Activated CD4-positive, alpha-beta T cell treated with anti-CD3 and anti-CD28 coated beads for 48 hours (primary cell): ENCODE measurements around the gene HTRA2.

Experiments used
- DNase-seq: peaks from one replicate; pipeline ENCODE4 v3.0.0-alpha.2; 2020

Gene HTRA2

GRCh38 chr2:74501335-74502071 is 28.2 kb upstream of the HTRA2 start:
- DNase-seq, result no peak

DNA sequence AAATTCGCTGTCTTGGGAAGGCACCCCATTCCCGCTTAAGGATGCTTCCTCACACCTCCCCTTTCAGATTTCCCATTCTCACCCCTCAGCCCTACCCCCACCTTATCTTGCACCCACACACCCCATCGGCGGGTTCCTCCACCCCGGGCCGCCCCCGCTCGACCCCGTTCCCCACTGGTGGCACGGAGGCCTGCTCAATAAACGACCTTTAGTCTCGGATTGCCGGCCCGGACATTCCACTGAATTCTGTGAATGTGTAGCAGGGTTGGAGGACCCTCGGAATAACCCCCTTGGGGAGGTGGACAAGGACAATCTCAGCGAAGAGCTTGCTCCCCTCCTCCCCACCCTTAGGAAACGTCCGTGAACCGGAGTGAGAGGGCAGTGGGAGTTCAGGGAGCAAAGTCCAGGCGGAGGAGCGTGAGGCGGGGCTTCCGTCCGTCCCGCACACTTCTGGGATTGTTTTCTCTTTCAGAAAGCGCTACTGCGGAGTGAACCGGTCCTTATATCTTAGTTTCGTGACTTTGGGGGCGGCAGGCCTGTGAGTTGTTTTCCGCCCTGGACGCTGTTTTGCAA is 27.5 kb upstream of the HTRA2 start:
- no peak for DNase-seq

- DNase-seq, result peak; percentile 61
Observed at GRCh38 chr2:74502720-74503505, 26.8 kb upstream of the HTRA2 start.

GRCh38 chr2:74503506-74504475 is 25.9 kb upstream of the HTRA2 start:
- no peak for DNase-seq

DNA sequence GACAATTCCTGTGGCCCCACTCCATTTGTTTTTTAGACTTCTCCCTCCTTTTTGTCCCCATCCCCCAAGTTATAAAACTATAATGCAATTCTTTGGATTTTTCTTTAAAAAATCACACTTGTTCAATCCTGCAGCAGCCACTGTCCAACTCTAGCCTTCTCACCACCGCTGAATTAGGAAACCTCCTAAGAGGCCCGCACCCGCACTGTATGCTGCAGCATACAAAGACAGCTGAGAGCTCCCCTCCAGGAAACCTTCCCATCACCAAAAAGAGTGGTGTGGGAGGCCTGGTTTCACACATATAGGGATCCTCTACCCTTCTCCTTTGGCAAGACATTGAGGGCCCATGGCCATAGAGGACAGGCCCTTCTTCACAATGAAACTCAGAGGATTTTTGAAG is 25.1 kb upstream of the HTRA2 start:
- no peak for DNase-seq

- no peak for DNase-seq
Observed at GRCh38 chr2:74505448-74506246, 24.1 kb upstream of the HTRA2 start.

GRCh38 chr2:74507145-74507925 is 22.4 kb upstream of the HTRA2 start, which contains the start of gene PCGF1:
TSS of gene PCGF1 (minus strand) at chr2:74507695. CDS start at chr2:74507668, 27 bp downstream.
- DNase-seq, result peak; percentile 99

GRCh38 chr2:74507926-74508520 is 21.7 kb upstream of the HTRA2 start:
- DNase-seq, result no peak

- DNase-seq, result no peak
Observed at GRCh38 chr2:74510272-74510671, 19.5 kb upstream of the HTRA2 start.

- no peak for DNase-seq
Observed at GRCh38 chr2:74511104-74511989, 18.4 kb upstream of the HTRA2 start.

DNA sequence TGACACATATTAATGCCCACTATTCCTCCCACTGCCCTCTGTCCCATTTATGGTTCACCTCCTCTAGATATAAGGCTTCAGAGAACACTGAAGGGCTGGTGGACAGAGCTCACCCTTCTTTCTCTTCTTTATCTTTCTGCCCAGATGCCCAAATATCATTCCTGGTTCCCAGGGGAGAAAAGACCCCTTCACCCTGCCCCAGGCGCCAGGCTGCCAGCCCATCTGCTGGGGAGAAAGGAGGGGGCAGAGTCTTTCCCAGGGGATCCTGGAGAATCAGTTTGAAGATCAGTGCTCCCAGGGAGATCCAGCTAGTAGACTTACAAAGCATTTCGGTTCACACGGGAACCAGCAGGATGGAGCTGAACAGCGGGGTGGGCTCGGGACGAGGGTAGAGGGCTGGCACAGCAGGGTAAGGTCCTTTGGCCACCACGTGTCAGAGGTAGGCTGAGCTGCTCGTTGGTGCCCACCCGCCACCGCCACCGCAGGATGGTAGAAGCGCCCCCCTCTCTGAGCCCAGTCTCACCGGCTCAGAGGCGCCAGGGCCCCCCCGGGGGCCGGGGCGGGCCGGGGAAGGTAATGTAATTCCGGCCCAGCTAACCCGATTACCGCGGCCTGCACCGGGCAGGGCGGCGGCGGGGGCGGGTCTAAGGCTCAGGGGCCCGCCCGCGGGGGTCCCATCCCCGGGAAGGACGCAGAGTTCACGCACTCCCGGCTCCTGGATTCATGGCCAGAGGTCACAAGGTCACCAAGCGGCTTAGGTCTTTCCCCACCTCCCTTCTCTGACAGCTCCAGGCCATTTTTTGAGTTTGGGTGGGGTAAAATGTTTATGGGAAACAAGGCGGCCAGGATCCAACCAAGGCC is 16.8 kb upstream of the HTRA2 start:
- DNase-seq, result no peak

DNA sequence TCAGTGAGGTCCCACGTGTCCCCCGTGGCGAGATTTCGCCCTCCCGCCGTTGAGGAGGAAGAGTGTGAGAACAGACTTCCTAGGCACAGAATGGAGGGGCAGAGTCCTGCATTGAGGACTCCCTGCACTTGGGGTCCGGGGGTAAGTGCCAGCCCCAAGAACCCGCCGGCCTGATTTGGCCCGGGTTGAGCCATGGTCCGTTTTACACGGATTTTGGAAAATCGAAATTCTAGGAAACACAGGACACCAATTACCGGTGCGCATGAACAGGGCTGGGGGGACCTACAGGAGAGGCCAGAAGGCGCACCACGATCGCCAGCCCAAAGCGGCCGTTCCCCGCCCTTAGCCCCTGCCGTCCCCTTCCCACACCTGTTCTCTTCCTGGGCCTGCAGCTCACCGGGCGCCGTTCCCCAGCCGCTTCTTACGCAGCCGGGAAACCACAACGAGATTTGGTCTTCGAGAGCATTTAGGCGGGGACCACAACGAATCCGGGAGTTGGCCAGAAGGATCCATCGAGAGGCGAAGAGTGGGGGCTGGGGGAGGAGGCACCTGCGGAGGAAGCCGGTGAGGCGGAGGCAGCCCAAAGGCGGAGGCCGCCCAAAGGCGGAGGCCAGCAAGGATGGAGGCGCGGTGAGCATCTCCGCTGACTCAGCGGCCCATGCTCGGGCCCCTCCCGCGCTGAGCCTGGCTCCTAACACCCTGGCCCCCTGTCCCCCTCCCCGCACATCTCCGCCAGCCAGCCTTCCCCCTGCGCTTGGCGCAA is 15.9 kb upstream of the HTRA2 start:
- DNase-seq, result peak; percentile 49

- DNase-seq, result no peak
Observed at GRCh38 chr2:74514368-74515270, 15.1 kb upstream of the HTRA2 start, which contains the start of gene TLX2. TSS of gene TLX2 (plus strand) at chr2:74514450. CDS start at chr2:74514807, 357 bp downstream.

DNA sequence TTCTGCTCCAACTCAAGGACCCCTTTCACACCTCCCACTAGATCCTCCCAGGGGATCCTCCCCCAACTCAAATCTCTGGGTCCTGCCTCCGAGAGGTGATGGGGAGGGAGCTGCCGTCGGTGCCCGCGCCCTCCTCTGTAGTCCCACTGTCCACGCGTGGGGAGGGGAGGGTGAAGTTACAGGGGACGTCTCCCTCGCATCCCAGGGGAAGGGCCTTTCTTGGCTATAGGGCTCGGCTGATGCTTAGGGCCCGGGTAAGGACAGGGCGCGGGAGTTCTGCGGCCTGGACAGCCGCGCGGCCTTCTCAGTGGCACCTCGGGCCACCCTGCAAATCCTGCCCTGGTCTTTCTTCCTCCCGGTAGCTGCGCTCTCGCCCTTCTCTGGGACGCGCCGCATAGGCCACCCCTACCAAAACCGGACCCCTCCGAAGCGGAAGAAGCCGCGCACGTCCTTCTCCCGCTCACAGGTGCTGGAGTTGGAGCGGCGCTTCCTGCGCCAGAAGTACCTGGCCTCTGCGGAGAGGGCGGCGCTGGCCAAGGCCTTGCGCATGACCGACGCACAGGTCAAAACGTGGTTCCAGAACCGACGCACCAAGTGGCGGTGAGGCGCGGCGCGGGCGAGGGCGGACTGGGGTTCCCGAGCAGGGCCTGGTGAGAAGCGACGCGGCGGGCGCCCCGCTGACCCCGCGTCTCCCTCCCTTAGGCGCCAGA is 14.3 kb upstream of the HTRA2 start:
- DNase-seq, result no peak

DNA sequence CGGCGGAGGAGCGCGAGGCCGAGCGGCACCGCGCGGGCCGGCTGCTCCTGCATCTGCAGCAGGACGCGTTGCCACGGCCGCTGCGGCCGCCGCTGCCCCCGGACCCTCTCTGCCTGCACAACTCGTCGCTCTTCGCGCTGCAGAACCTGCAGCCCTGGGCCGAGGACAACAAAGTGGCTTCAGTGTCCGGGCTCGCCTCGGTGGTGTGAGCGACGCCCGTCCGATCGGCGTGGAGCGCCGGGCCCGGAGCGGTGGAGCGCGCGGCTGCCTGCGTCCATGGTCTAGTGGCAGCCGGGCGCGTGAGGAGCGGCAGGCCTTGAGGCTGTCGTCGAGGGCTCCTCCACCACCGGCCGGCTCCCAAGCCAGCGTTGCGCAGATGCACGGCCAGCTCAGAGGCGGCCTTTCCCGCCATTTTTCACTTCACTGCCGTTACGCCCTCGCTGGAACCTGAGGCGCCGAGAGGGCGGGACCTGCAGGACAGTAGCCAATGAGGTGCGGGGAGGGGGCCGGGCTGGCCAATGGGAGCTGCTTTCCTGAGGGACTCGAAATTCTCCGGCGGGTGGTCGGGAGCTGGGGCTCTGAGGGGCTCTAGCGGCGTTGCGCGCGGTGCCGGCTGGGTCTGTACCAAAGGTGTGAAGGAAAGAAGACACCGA is 13.6 kb upstream of the HTRA2 start:
- peak; percentile 87 for DNase-seq
